HG03342 (cell line): ENCODE measurements around the gene PSMB10.
A peak's percentile ranks its signal among the peaks of the same experiment; 100 is the strongest.
"Not testable (repeated sequence)": the region's sequence is repeated elsewhere in the genome, so short reads cannot be mapped to it uniquely, and the experiment has no call there.

Experiments used
- ATAC-seq: cut with Tn5 transposase; IDR thresholded peaks from one replicate; pipeline ENCODE4 v1.9.1; 2021; ENCODE audit warnings: mild to moderate bottlenecking, moderate library complexity; ENCODE audit not compliant: unreplicated experiment

PSMB10 gene

DNA sequence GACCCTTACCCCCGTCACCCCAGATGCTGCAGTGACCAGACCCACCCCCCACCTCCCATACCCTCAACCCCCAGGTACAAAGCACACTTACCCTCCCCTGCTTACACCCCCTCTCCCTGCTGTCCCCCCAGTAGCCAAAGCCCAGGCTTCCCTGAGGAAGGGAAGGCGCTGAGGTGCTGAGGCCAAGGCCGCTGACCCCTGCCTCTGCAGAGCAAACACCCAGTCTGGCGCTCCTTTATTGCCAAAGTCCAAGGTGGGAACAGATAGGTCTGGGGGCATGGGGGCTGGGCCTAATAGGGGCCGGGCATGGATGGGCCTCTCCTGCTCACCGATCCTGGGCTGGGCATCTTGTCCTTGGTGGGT lies 6.6 kb upstream of the PSMB10 start:
- no peak for ATAC-seq

DNA sequence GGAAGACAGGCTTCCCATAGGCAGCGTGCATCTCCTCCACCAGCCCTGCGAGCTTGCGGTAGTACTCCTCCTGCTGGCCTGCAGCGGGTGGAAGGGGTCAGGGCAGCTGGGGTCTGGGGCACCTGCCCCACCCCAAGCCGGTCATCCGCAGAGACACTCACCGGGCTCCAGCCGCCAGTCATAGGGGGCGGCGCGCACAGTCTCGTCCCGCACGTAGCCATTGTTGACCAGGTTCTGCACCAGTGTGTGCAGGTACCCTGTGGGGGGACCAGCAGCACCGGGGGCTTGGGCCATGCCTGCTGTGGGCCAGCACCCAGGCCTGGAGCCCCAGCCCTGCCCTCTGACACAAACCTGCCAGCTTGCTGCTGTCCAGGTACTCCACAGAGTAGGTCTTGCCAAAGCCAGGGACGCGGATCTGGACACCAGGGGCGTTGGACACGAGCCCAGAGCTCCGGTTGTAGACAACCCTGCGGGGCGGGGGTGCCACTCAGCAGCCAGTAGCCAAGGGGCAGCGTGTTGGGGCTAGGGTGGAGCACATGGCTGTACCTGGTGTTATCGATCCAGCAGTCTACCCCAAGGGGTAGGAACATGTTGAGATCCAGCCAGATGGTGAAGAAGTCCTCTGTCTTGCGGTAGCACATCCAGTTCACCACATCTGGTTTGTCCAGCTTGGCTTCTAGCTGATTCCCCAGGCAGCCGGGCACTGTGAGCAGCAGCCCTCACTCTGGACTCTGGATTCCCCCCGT lies 6.0 kb upstream of the PSMB10 start:
- ATAC-seq = no peak

DNA sequence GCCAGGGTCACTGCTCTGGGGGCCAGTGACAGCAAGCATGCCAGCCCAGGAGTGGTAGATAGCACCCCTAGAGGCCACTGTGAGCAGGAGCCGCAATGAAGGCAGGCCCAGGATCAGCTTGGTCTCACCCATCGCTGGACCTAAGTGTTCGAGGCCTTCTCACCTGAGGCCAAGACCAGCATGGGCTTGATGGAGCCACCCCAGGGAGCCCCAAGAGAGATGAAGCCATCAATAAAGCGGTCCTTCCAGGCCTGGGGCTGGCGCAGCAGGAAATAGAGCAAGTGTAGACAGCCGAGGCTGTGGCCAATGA lies 5.5 kb upstream of the PSMB10 start:
- peak; percentile 64 for ATAC-seq

DNA sequence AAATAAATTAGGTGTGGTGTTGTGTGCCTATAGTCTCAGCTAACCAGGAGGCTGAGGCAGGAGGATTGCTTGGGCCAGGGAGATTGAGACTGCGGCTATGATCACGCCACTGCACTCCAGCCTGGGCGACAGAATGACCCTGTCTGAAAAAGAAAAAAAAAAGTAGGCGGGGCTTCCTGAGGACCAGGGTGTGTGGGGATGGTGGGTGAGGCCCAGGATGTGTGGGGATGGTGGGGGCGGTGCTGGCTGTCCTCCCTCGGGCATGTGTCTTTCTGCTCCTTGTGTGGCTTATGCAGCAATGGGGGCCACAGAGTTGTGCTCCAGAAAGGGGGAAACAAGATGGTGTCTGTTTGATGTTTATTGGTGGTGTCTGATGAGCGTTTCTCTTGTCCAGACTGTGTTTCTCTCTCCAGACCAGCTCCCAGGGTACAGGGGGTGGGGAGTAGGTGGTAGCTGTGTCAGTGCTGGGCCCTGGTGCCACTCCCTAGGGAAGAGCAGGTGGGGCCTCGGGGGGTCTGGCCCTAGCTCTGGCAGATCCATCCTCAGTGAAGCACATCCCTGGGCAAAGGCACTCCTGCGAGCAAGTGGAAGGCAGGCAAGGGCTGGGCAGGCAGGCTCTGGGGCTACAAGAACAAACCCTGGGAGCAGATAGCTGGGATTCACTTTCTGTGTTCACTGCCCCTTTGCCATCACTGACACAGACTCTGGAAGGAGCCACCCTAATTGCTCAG lies 5.0 kb upstream of the PSMB10 start:
- ATAC-seq = no peak

DNA sequence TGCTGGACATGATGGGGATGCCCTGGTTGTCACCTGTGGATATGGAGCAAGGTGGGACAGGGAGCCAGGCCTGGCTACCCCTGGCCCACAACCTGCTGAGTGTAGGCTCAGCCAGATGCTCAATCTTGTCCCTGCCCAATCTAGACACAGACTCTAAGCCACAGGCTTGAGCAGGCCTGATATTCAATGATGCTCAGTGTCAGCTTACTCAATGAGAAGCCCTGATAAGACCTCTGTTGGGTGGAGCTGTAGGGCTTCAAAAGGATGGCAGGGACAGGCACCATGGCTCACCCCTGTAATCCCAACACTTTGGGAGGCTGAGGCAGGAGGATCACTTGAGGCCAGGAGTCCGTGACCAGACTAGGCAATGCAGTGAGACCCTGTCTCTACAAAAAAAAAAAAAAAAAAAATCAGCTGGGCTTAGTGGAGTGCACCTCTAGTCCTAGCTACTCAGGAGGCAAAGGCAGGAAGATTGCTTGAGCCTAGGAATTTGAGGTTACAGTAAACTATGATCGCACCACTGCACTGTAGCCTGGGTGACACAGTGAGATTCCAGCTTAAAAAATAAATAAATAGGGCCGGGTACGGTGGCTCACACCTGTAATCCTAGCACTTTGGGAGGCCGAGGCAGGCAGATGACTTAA lies 3.9 kb upstream of the PSMB10 start:
- ATAC-seq = no peak

DNA sequence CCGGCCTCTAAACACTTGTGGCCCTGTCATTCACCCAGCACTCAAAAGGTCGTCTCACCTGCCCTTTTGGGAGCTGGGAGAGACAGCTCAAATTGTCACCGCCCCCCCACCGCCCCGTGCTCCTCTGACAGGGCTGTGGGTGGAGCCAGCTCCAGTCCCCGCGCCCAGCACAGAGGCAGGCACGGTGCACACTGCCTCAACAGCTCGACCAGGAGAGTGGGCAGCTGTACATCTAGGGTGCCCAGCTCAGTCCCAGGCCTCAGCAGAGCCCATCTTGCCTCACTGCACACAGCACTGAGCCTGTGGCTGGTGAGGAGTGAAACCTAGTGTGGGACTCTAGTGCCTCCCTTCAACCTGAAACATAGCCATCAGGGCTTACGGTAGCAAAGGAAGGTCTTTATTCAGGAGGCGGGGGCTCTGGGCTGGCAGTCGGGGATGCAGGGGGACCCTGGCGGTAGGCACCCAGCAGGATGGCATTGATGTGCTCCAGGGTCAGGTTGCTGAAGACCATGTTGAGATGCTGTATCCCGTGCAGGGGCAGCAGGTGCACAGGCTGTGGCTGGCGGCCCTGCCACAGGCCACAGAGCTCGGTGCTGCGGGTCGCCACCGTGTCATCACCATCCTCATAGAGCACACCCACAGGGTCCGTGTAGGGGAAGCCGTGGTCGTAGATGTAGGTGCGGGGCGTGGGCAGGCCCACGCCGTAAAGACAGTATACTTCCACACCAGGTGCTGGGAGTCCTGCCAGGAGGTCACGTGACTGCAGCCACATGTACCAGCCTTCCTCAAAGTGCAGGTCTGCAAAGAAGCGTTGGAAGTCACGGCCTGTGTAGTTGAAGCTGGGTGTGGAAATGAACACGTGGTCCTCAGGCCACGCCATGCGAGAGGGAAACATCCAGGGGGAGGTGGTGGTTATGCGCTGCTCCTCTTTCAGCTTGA lies 3.1 kb upstream of the PSMB10 start:
- ATAC-seq = no peak

DNA sequence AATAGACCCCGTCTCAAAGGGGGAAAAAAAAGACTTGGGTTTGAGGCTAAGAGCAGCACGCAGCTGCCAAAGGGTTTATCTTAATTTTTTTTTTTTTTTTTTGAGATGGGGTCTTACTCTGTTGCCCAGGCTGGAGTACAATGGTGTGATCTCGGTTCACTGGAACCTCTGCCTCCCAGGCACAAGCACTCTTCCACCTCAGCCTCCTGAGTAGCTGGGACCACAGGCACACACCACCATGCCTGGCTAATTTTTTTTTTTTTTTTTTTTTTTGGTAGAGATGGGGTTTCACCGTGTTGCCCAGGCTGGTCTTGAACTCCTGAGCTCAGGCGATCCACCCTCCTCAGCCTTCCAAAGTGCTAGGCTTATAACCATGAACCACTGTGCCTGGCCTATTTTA lies 1.1 kb upstream of the PSMB10 start:
- ATAC-seq = not testable (repeated sequence)

DNA sequence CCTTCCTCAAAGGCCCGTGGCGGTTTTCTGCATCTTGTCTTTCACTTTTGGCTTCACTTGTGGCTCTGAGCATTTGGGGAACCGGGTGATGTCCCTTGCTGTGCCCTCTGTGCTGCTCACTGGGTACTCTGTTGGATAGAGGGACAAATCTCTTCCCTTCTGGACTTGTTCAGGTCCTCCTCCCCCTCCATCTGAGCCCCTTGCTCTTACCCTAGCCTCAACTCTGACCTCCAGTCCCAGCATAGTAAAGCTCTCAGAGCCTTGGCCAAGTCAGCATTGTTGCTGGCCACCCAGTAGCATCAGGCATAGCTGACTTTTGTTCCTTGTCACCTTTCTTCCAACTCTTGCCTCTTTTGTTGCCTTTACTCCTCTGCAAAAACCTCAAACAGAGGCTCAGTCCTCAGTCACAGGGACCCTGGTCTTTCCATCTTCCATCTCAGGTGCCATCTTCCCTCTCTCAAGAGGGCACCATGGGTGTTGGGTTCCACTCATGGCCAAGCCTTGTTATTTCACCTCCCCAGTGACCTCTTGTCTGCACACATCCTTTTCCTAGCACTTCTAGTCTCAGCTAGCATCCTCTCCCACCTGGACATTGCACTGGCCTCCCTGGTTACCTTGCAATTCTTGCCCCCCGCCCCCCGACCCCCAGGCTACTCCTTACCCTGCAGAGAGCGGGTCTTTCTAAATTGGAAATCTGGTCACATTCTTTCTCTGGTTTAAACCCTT lies 393 bp upstream of the PSMB10 start:
- peak; percentile 56 for ATAC-seq

DNA sequence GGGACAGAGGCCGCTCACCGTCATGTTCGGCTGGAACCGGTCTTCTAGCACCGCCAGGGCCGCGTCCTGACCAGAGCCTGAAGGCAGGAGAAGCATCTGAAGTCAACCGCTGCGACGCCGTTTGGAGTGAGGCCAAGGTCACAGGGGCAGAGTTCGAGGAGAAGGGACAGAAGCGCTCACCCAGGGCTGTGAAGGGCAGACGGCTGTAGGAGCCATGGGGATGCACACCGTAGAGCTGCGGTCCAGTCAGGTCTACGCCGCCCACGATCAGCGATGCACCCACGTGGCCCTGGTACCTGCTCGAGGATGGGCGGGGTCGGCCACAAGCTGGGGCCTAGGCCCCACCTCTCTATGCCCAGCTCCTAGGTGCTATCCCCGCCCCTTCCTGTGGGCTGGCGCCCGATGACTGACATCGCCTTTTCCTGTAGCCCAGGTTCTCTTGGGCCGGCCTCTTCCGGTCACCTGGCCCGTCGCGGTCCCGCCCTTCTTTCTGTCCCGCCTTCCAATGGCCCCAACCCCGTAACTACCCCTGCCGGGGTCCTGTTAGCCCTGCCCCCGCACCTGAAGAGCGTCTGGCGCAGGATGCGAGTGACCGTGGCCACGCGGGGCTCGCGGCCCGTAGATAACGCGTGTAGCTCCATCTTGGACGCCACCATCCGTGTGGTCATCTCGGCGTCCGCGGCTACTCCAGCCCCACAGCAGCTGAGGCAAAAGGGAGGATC lies 1.1 kb downstream of the PSMB10 start:
- ATAC-seq = peak; percentile 90

DNA sequence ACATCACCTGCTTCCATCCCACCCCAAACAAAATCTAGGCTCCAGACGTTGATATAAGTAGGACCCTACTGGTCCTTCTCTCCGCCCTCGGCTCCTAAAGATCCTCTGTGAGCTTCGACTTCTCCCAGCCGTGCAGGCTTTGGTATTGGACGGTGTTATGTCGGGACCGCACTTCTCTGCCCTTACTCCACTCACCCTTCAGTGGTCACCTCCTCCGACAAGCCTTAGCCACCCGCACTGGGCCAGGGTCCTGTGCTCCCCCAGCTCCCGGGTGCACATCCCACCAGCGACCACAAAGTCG lies 1.6 kb downstream of the PSMB10 start:
- ATAC-seq = no peak

DNA sequence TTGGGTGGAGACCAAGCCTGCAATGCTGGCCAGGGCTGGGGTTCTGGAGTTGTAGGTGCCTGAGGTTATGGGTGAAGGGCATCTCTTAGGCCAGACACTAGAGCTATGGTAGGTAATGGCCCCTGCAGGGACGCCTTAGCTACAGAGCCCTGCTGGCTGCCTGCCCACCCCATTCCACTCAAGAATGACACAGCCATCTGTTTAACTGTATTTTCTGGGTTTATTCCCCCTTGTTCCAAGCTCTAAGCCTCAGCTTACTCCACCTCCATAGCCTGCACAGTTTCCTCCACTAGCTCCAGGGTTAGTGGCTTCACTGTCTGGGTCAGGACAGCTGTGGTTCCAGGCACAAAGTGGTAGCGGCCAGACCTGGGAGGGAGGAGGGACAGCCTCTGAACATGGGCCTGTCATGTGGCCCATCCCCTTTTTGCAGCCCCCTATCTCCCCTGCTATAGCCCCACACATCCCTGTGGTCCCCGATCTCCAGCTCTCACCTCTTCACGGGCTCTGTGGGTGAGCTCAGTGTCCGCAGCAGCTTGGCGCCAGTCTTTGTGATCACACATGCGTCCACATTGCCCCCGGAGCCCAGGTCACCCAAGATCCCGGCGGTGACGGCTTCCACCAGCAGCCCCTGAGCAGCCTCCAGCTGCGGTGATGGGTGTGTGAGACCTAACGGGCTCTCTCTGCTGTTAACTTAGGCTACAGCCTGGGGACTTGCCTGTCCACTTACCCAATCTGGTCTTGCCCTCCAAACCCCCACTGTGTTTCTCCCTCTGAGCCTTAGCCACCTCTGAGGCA lies 2.1 kb downstream of the PSMB10 start:
- no peak for ATAC-seq

DNA sequence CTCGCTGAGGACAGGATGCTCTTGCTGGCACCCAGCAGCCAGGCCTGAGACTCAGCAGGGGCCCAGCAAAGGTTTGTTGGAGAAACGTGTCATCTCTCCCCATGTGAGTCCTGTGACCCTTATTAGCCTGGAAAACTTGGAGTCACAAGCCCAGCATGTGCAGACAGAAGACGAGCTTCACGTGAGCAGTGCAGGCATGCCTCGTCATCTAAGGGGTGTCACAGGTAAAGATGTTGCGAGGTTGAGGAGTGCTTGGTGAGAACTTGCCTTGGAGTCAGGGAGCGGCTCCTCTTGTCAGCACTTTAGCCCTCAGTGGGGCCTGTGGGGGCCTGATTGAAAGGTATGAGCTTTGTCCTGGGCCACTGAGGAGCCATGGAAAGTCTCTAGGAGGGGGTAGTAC lies 2.8 kb downstream of the PSMB10 start:
- no peak for ATAC-seq

DNA sequence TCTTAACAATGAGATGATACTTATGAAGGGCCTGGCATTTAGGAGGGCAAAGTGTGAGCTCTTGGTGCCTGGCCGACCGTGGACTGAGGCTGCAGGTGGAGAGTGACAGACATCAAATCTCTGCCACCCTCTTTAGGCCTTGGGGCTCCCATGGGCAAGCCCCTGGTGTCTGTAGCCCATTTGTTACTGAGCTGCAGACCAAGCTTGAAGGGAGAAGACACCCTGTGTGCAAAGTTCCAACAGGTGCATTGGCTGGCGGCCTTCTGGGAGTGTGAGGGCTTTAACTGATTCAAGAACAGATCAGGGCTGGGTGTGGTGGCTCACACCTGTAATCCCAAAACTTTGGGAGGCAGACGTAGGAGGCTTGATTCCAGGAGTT lies 4.2 kb downstream of the PSMB10 start:
- no peak for ATAC-seq

DNA sequence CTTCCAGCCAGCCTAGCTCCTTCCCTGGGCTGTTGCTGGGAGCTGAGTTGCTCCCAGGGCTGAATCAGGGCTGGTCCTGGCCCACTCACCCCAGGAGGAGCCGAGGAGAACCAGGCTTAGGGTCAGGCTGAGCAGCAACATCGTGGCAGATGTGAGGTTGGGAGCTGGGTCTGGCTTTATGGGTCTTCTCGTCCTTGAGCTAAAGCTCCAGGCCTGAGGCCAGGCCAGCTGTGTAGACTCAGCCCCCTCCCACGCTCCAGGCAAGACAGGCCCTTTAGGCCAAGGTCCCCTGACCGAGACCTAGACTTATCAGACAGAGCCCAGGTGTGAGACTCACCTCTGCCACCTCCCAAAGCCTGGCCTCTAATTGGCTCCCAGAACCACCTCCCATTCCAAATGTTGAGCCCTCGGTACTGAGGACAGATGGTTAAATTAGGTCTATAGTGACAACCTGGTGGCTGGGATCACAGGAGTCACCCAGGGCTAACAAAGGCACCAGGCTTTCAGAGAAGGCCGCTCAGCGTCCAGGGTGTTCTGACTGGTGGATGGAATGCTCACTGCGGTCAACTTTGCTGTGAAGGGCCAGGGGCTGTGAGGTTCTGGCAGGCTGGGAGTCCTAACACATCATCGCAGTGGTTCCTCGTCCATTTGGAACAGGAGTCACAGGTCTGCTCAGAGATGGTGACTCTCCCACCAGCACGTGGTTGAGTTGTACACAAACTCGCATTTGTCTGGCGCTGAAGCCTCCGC lies 4.8 kb downstream of the PSMB10 start, which contains the start of gene CTRL:
CTRL (minus strand) TSS at position 151 of the 750 bp plus-strand sequence; CDS start at position 141, 10 bp downstream.
- no peak for ATAC-seq

DNA sequence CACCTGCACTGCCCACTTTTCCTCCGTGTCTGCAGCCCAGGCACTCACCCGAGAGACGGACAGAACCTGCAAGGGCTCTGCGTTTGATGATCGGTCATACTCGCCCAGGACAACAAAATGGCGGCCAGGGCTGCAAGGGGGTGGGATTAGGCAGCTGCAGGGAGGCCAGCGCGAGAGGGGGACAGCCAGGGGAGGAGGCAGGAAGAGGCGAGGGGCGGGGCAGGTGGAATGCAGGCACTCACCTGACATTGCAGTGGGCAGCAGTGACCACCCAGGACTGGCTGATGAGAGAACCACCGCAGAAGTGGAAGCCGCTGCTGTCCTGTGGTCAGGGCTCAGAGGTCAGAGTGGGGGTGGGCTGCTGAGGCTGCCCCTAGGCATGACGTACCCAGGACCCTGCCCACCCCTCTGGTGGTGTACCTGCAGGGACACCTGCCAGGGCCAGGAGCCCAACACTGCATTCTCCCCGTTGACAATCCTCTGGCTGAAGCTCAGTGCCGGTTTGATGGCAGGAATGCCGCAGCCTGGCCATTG lies 5.9 kb downstream of the PSMB10 start:
- ATAC-seq = no peak

DNA sequence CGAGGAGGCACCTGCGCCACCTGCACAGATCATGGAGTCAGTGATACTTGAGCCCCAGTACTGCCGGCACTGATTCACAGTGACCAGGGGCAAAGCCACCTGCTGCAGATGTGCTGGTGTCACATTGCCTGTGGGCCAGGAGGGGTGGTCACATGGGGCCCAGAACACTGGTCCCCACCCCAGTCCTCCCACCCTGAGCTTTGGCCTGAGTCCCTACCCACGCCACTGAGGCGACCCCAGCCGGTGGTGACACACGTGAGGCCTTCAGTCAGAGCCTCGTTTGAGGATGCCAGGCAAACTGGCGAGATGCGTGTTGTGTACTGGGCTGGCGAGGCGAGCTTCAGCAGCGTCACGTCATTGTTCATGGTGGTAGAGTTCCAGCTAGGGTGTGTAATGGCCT lies 6.5 kb downstream of the PSMB10 start:
- no peak for ATAC-seq

DNA sequence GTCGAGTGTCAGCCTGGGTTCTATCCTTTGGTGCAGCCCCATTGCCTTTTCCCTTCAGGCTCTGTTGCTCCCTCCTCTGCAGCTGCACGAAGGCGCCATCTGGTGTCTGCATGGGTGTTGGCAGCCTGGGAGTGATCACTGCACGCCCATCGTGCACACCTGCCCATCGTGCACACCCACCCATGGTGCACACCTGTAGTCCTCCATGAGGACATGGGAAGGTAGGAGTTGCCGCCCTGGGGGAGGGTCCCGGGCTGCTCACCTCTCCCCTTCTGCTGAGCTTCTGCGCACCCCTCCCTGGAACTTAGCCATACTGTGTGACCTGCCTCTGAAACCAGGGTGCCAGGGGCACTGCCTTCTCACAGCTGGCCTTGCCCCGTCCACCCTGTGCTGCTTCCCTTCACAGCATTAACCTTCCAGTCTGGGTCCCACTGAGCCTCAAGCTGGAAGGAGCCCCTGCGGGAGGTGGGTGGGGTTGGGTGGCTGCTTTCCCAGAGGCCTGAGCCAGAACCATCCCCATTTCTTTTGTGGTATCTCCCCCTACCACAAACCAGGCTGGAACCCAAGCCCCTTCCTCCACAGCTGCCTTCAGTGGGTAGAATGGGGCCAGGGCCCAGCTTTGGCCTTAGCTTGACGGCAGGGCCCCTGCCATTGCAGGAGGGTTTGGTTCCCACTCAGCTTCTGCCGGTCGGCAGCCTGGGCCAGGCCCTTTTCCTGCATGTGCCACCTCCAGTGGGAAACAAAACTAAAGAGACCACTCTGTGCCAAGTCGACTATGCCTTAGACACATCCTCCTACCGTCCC lies 7.9 kb downstream of the PSMB10 start:
- peak; percentile 58 for ATAC-seq
